ENCODE measurements around the gene VWA3B.

DNA sequence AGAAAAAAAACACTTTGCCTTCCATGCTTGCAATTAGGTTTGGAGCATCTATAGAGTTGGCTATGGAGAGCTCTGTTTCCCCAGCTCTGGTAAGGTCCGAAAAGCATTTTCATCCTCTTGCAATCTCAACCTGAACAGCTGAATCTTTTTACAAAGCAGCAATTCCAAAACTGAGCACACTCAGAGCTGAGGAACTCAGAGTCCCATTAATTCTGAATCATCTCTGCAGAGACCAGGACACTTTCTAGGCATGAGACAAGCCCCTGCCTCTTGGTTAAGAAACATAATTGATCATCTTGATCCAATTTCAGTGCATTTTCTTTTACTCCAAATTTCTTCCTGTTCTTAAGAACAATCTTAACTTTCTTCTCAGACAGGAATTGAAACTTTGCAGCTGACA is 263.4 kb downstream of the VWA3B start:
- TF ChIP-seq, protein P1, sequence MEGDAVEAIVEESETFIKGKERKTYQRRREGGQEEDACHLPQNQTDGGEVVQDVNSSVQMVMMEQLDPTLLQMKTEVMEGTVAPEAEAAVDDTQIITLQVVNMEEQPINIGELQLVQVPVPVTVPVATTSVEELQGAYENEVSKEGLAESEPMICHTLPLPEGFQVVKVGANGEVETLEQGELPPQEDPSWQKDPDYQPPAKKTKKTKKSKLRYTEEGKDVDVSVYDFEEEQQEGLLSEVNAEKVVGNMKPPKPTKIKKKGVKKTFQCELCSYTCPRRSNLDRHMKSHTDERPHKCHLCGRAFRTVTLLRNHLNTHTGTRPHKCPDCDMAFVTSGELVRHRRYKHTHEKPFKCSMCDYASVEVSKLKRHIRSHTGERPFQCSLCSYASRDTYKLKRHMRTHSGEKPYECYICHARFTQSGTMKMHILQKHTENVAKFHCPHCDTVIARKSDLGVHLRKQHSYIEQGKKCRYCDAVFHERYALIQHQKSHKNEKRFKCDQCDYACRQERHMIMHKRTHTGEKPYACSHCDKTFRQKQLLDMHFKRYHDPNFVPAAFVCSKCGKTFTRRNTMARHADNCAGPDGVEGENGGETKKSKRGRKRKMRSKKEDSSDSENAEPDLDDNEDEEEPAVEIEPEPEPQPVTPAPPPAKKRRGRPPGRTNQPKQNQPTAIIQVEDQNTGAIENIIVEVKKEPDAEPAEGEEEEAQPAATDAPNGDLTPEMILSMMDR (conservative IDR thresholded peaks at IDR 0.05): no peak
- no peak for TF ChIP-seq ZFX (IDR thresholded peaks at IDR 0.05)
